OCI-LY7 (cell line): ENCODE measurements around the gene TTLL6.

Experiments
- CTCF ChIP-seq: fragments of 200-600 bp; sonication (generic); conservative IDR thresholded peaks from 2 replicates; pipeline ENCODE4 v1.5.1; 2014; ENCODE audit warnings: mild to moderate bottlenecking, antibody characterized with exemption, low read length, moderate library complexity, mixed read lengths
- EZH2phosphoT487 ChIP-seq: fragments of 200-600 bp; sonication (generic); IDR thresholded peaks from 2 replicates; pipeline ENCODE4 v1.6.1; 2018; ENCODE audit warnings: low read depth, borderline replicate concordance, mild to moderate bottlenecking, mixed run types, antibody characterized with exemption, low read length, moderate library complexity, mixed read lengths

GRCh38 chr17:48770954-48771353 lies 46.1 kb downstream of the TTLL6 start:
- TF ChIP-seq CTCF = no peak
- TF ChIP-seq EZH2phosphoT487 = no peak
